Measurements from ENCODE around the gene CNPY3.

DNA sequence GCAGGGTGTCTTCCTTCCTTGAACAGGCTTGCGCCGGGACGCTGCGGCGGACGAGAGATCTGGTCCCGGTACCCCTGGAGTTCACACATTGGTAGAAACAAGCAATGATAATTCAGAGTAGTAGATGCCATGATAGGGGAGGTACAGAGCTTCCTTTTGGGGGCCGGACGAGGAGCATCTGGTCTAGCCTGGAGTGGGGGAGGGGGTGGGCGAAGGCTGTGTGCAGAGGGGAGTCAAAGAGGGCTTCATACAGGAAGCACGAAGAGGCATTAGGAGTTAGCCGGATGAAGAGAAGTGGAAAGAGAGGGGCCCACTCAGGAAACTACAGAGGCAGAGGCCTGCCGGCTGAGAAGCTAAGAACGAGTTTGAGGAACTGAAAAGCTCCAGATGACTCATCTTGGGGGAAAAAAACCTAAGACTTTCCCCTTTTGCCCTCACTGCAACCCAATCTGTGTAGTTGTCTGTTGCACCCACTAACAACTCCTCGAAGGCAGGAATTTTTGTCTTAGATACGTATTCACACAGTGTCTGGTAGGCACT is 611 bp downstream of the CNPY3 start:
- TF ChIP-seq, protein P1, sequence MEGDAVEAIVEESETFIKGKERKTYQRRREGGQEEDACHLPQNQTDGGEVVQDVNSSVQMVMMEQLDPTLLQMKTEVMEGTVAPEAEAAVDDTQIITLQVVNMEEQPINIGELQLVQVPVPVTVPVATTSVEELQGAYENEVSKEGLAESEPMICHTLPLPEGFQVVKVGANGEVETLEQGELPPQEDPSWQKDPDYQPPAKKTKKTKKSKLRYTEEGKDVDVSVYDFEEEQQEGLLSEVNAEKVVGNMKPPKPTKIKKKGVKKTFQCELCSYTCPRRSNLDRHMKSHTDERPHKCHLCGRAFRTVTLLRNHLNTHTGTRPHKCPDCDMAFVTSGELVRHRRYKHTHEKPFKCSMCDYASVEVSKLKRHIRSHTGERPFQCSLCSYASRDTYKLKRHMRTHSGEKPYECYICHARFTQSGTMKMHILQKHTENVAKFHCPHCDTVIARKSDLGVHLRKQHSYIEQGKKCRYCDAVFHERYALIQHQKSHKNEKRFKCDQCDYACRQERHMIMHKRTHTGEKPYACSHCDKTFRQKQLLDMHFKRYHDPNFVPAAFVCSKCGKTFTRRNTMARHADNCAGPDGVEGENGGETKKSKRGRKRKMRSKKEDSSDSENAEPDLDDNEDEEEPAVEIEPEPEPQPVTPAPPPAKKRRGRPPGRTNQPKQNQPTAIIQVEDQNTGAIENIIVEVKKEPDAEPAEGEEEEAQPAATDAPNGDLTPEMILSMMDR (IDR thresholded peaks at IDR 0.05; ENCODE audit: poor library complexity, severe bottlenecking), result no peak
- TF ChIP-seq MXI1 (conservative IDR thresholded peaks at IDR 0.05; ENCODE audit: poor library complexity, severe bottlenecking) (no peak), EZH2 (IDR thresholded peaks at IDR 0.05; ENCODE audit: borderline replicate concordance, insufficient read depth, low read length, poor library complexity, severe bottlenecking) (no peak)
